T-cell (primary cell): ENCODE measurements around the gene ALCAM. TPM values are rescaled to one million over a fixed set of nuclear protein-coding genes. Genes with fewer than 3 reads are reported as not detected.

Source experiments
- ATAC-seq, 4 experiments: fragments of 200-7000 bp in 3 of 4; fragments of 150-1000 bp in 1 of 4; cut with Tn5 transposase; replicated peaks in 1 of 4; 1 replicate in 3 of 4; 2 replicates in 1 of 4; pipeline ENCODE4 v1.10.0; 2021; ENCODE audit warnings: moderate library complexity in 3 of 4, mild to moderate bottlenecking in 2 of 4, moderate number of reproducible peaks in 1 of 4
- CTCF ChIA-PET, 2 donors: fragments of 300-600 bp; sonication (Branson Sonifier 250); formaldehyde crosslinking; loops; one replicate each; lab custom pipeline; 2022; ENCODE audit warnings: antibody characterized with exemption in 2 of 2; lab: Charles Lee
- POLR2A ChIA-PET, 2 donors: fragments of 300-600 bp; sonication (Branson Sonifier 250); formaldehyde crosslinking; loops; one replicate each; lab custom pipeline; 2022; ENCODE audit warnings: antibody characterized with exemption in 2 of 2; lab: Charles Lee
- DNase-seq, 35 experiments: peaks; one replicate each; pipeline versions ENCODE4 v3.0.0 to v3.0.0-alpha.2; 2013 to 2023
- H3K27ac ChIP-seq: one replicate; pipeline ENCODE4 v1.5.1; 2013; ENCODE audit warnings: low read length
- H3K27me3 ChIP-seq, 2 experiments: replicated peaks in 1 of 2; 1 replicate in 1 of 2; 2 replicates in 1 of 2; pipeline versions ENCODE4 v1.6.1 to v1.7.0; 2013; ENCODE audit warnings: low read length in 1 of 2, mixed read lengths in 1 of 2; ENCODE audit not compliant: control insufficient read depth in 2 of 2, insufficient read depth in 2 of 2; ENCODE audit errors: extremely low read depth in 1 of 2
- H3K36me3 ChIP-seq, 2 donors: 1 replicate in 1 of 2; 2 replicates in 1 of 2; pipeline versions ENCODE4 v1.6.1 to v1.7.0; 2013; ENCODE audit warnings: low read length in 1 of 2; ENCODE audit not compliant: control insufficient read depth in 2 of 2, insufficient read depth in 1 of 2; ENCODE audit errors: extremely low read depth in 1 of 2
- H3K4me1 ChIP-seq, 2 experiments: 1 replicate in 1 of 2; 2 replicates in 1 of 2; pipeline versions ENCODE4 v1.6.1 to v1.7.0; 2013; ENCODE audit warnings: low read length in 2 of 2, mixed read lengths in 1 of 2; ENCODE audit not compliant: insufficient read depth in 2 of 2, control insufficient read depth in 1 of 2; ENCODE audit errors: extremely low read depth in 1 of 2
- H3K4me3 ChIP-seq, 2 donors: 1 replicate in 1 of 2; 2 replicates in 1 of 2; pipeline versions ENCODE4 v1.5.1 to v1.7.0; 2013; ENCODE audit warnings: mild to moderate bottlenecking in 2 of 2, low read length in 1 of 2, moderate library complexity in 1 of 2; ENCODE audit not compliant: control insufficient read depth in 1 of 2; ENCODE audit errors: extremely low read depth in 1 of 2
- H3K9me3 ChIP-seq: 2 replicates; pipeline ENCODE4 v1.7.0; 2013
- H3K27ac Mint-ChIP-seq, 2 donors: one replicate each; pipeline ENCODE4 v1.8.0; 2020 to 2021; ENCODE audit warnings: mild to moderate bottlenecking in 2 of 2, mixed read lengths in 2 of 2
- H3K27me3 Mint-ChIP-seq, 2 donors: one replicate each; pipeline ENCODE4 v1.8.0; 2021 to 2022; ENCODE audit warnings: mixed read lengths in 2 of 2
- H3K36me3 Mint-ChIP-seq: one replicate; pipeline ENCODE4 v1.8.0; 2021; ENCODE audit warnings: mixed read lengths
- H3K4me1 Mint-ChIP-seq, 3 donors: one replicate each; pipeline ENCODE4 v1.8.0; 2020 to 2022; ENCODE audit warnings: mixed read lengths in 3 of 3, mild to moderate bottlenecking in 1 of 3
- H3K4me3 Mint-ChIP-seq, 3 donors: one replicate each; pipeline ENCODE4 v1.8.0; 2020 to 2022; ENCODE audit warnings: mild to moderate bottlenecking in 3 of 3, mixed read lengths in 3 of 3, moderate library complexity in 3 of 3
- H3K9me3 Mint-ChIP-seq, 3 donors: one replicate each; pipeline ENCODE4 v1.8.0; 2020 to 2022; ENCODE audit warnings: mixed read lengths in 3 of 3
- WGBS: methylation state at CpG from one replicate; pipeline ENCODE4 v1.1.5; 2013; ENCODE audit warnings: missing lambda C conversion rate; ENCODE audit not compliant: insufficient coverage; 5-methylcytosine and 5-hydroxymethylcytosine counted together
- total RNA-seq, 35 experiments: library from RNA in 6 of 35; stranded (reverse) in 6 of 35; fragments of 120-200 nt in 1 of 35; gene quantifications; one replicate each; pipeline versions ENCODE4 v1.2.1 to v1.2.4 and lab custom pipeline; 2013 to 2026

ALCAM gene
- total RNA-seq, 5 donors from 2014 or later (not counting 1 experiment from before 2014, with no cell fraction given): 3.4 to 6.2 (median 4.6) TPM

DNA sequence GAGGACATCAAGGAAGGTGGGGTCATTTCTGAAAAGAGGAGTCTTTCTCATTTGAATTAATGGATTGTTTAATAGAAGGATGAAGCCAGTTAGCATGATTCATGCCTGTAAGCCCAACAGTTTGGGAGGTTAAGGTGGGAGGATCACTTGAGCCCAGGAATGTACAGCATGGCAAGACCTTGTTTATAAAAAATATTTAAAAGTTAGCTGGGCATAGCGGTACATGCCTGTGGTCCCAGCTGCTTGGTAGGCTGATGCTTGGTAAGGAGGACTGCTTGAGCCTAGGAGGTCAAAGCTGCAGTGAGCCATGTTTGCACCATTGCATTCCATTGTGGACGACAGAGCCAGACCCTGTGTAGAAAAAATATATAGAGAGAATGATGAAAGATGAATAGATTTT is 165.5 kb downstream of the ALCAM start:
- no peaks in the 10 kb centered on the region for H3K9me3 ChIP-seq
- Mint-ChIP-seq H3K27ac (no peak overlapping the region), H3K36me3 (peaks cover 3% of the 10 kb centered on the region), H3K9me3 (no peaks in the 10 kb centered on the region), H3K27me3 (no peaks in the 10 kb centered on the region), H3K4me3 (no peak overlapping the region), H3K4me1 (peaks cover 0 to 4% (median 2%) of the 10 kb centered on the region in 3 donors)
- DNase-seq: no peak
- no peak overlapping the region for H3K27ac ChIP-seq
- H3K36me3 ChIP-seq: no peaks in the 10 kb centered on the region
- no peaks in the 10 kb centered on the region for H3K27me3 ChIP-seq
- ATAC-seq: no peak
- no peak overlapping the region for H3K4me3 ChIP-seq
- WGBS: 100% methylated on average over 1 of the region's 2 CpGs
- no peaks in the 10 kb centered on the region for H3K4me1 ChIP-seq
- CTCF ChIA-PET: interaction anchor here in 1 of 2 donors (0.6 kb wide), 1 partner anchor 109 kb away, joined by 5 read pairs; no protein-coding TSS in a partner anchor
- POLR2A ChIA-PET: no interaction called here

DNA sequence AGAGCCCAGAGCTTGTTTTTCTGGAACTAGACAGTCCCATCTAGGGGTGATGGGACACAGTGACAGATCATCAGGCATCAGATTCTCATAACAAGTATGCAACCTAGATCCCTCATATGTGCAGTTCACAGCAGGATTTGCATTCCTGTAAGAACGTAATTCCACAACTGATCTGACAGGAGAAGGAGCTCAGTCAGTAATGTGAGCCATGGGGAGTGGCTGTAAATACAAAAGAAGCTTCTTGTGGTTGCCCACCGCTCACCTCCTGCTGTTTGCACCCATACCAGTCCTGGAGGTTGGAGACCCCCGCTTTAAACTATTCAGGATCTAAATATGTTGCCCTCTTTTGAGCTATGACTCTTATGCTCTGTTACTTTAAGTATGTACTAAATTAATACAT is 167.3 kb downstream of the ALCAM start:
- Histone ChIP-seq H3K27ac (no peak overlapping the region), H3K4me3 (no peak overlapping the region), H3K9me3 (no peaks in the 10 kb centered on the region), H3K36me3 (no peaks in the 10 kb centered on the region), H3K4me1 (no peaks in the 10 kb centered on the region), H3K27me3 (no peaks in the 10 kb centered on the region)
- ChIA-PET CTCF (no interaction called here), POLR2A (no interaction called here)
- ATAC-seq: no peak
- WGBS: no CpG with 5 or more reads among the region's 3 CpGs
- H3K4me3 Mint-ChIP-seq: no peak overlapping the region
- no peak for DNase-seq
- H3K9me3 Mint-ChIP-seq: no peaks in the 10 kb centered on the region
- no peaks in the 10 kb centered on the region for H3K4me1 Mint-ChIP-seq
- H3K27ac Mint-ChIP-seq: no peak overlapping the region
- H3K27me3 Mint-ChIP-seq: no peaks in the 10 kb centered on the region
- peaks cover 3% of the 10 kb centered on the region for H3K36me3 Mint-ChIP-seq

DNA sequence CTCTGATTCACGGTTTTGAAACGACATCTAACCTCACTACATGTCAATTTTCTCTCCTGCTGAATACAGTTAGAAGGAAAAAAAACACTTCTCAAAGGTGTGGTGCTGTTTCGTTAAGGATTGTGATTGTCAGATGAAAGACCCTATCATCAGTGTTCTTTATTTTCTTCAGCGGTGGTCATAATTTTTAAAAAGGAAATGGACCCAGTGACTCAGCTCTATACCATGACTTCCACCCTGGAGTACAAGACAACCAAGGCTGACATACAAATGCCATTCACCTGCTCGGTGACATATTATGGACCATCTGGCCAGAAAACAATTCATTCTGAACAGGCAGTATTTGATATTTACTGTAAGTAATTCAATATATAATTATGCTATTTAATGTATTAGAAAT is 167.8 kb downstream of the ALCAM start:
- H3K27ac ChIP-seq: no peak overlapping the region
- H3K9me3 Mint-ChIP-seq: no peaks in the 10 kb centered on the region
- no peak overlapping the region for H3K4me3 ChIP-seq
- peaks cover 3% of the 10 kb centered on the region for H3K36me3 Mint-ChIP-seq
- H3K27me3 Mint-ChIP-seq: no peaks in the 10 kb centered on the region
- no peaks in the 10 kb centered on the region for H3K36me3 ChIP-seq
- H3K4me3 Mint-ChIP-seq: no peak overlapping the region
- DNase-seq (no peak), ATAC-seq (no peak)
- H3K4me1 Mint-ChIP-seq: no peaks in the 10 kb centered on the region
- no peak overlapping the region for H3K27ac Mint-ChIP-seq
- no peaks in the 10 kb centered on the region for H3K4me1 ChIP-seq
- H3K27me3 ChIP-seq: no peaks in the 10 kb centered on the region
- POLR2A ChIA-PET: no interaction called here
- CTCF ChIA-PET: interaction anchor here in 1 of 2 donors (0.6 kb wide), 1 partner anchor 8 kb away, joined by 3 read pairs; no protein-coding TSS in a partner anchor
- no peaks in the 10 kb centered on the region for H3K9me3 ChIP-seq
- WGBS: 100% methylated on average over 1 of the region's 5 CpGs

DNA sequence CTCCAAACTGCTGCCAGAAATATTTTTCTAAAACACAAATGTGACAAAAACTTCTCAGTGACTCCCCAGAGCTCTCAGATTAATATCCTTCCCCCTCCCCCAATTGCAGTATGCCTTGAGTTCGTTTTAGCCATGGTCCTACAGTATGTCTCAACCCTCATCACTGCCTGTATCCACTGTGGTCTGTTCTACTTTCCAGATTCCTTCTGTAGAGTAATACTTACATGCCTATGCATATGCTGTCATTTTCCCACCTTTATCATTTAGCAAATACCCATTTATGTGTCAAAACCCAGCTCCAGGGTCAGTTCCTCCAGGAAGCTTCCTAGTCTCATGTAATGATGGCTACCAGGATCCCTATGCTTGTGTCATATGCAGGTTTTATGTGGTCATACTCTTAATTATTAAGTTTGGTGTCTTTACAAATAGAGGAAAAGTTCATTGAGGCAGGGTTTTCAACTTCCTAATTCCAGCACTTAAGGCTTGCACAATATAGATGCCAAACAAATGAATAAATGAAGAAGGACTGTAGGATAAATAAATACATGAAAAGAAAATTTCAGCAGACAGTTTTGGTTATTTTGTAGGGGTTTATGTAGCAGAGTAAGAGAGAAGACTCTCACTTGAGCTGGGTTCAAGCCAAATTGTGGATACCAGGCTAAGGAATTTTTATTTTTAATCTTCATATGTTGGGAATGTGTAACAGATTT is 170.8 kb downstream of the ALCAM start:
- CTCF ChIA-PET: no interaction called here

DNA sequence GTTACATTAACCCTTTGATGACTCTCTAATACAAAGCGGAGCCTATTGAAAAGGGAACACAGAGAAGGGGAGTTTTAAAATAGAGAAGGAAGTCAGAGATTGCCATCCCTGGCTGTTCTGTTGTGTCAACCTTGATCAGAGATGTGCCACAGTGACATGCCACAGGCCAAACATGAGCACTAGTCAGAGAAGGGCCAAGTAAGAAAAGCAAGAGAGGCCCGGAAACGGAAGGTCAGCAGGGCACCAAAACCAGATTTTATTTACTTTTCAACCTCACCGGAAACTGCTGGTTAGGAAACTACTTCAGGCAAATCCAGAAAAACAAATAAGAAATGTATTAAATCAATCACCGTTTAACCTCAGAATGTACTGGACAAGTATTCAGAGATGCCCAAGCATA is 171.8 kb downstream of the ALCAM start:
- H3K27me3 Mint-ChIP-seq: no peaks in the 10 kb centered on the region
- POLR2A ChIA-PET: no interaction called here
- no peaks in the 10 kb centered on the region for H3K36me3 ChIP-seq

More for the DNA sequence above, 170.8 kb downstream of the ALCAM start:
- POLR2A ChIA-PET: no interaction called here
- no peak overlapping the region for H3K27ac ChIP-seq
- DNase-seq (no peak), ATAC-seq (no peak)
- H3K27me3 Mint-ChIP-seq: no peaks in the 10 kb centered on the region
- no peaks in the 10 kb centered on the region for H3K4me1 Mint-ChIP-seq
- H3K36me3 ChIP-seq: no peaks in the 10 kb centered on the region
- peaks cover 14% of the 10 kb centered on the region for H3K36me3 Mint-ChIP-seq
- no peak overlapping the region for H3K4me3 Mint-ChIP-seq
- 71% methylated on average over 1 of the region's 1 CpG for WGBS
- H3K4me1 ChIP-seq: no peaks in the 10 kb centered on the region
- H3K9me3 Mint-ChIP-seq: no peaks in the 10 kb centered on the region
- H3K9me3 ChIP-seq: no peaks in the 10 kb centered on the region
- no peak overlapping the region for H3K4me3 ChIP-seq
- no peaks in the 10 kb centered on the region for H3K27me3 ChIP-seq
- no peak overlapping the region for H3K27ac Mint-ChIP-seq

DNA sequence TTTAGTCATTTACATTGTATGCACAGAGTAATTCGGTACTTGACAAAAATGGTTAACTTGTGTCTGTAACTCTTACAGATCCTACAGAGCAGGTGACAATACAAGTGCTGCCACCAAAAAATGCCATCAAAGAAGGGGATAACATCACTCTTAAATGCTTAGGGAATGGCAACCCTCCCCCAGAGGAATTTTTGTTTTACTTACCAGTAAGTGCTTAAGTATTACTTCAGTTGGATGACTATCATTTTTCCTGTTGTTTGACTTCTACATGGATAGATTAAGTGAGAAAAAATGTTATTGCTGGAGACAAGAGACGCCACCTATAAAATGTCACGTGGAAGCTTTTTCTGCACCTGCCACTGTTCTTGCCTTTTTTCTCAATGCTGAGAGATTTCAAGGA is 173.2 kb downstream of the ALCAM start:
- H3K4me3 ChIP-seq: no peak overlapping the region

More for the DNA sequence above, 171.8 kb downstream of the ALCAM start:
- Histone ChIP-seq H3K9me3 (no peaks in the 10 kb centered on the region), H3K27ac (no peak overlapping the region), H3K4me3 (no peak overlapping the region), H3K27me3 (no peaks in the 10 kb centered on the region), H3K4me1 (no peaks in the 10 kb centered on the region)
- Mint-ChIP-seq H3K4me1 (no peaks in the 10 kb centered on the region), H3K4me3 (no peak overlapping the region), H3K27ac (no peak overlapping the region), H3K9me3 (no peaks in the 10 kb centered on the region), H3K36me3 (peaks cover 14% of the 10 kb centered on the region)
- DNase-seq: no peak
- CTCF ChIA-PET: no interaction called here
- no peak for ATAC-seq
- WGBS: 100% methylated on average over 1 of the region's 5 CpGs

More for the DNA sequence above, 173.2 kb downstream of the ALCAM start:
- no peak for ATAC-seq
- H3K4me1 Mint-ChIP-seq: no peaks in the 10 kb centered on the region
- H3K9me3 Mint-ChIP-seq: no peaks in the 10 kb centered on the region
- ChIA-PET CTCF (no interaction called here), POLR2A (no interaction called here)
- WGBS: no CpG with 5 or more reads among the region's 3 CpGs
- H3K27me3 ChIP-seq: no peaks in the 10 kb centered on the region
- no peaks in the 10 kb centered on the region for H3K27me3 Mint-ChIP-seq
- no peaks in the 10 kb centered on the region for H3K4me1 ChIP-seq
- no peak overlapping the region for H3K27ac Mint-ChIP-seq
- DNase-seq: no peak
- no peak overlapping the region for H3K27ac ChIP-seq
- H3K36me3 Mint-ChIP-seq: peaks cover 25% of the 10 kb centered on the region
- H3K36me3 ChIP-seq: no peaks in the 10 kb centered on the region
- no peak overlapping the region for H3K4me3 Mint-ChIP-seq
- H3K9me3 ChIP-seq: no peaks in the 10 kb centered on the region
